CD4-positive, alpha-beta T cell treated with Interleukin-15 for 1 hour (primary cell): ENCODE measurements around the gene IL17A.
"Not testable (repeated sequence)": the region's sequence is repeated elsewhere in the genome, so short reads cannot be mapped to it uniquely, and the experiment has no call there.

Experiments used
- DNase-seq: peaks from one replicate; pipeline ENCODE4 v3.0.0-alpha.2; 2020

Gene IL17A

GRCh38 chr6:52164319-52165094 is 21.7 kb upstream of the IL17A start:
- DNase-seq = no peak

- no peak for DNase-seq
Observed at GRCh38 chr6:52167267-52167666, 18.9 kb upstream of the IL17A start.

- not testable (repeated sequence) for DNase-seq
Observed at GRCh38 chr6:52168351-52168750, 17.8 kb upstream of the IL17A start.

- no peak for DNase-seq
Observed at GRCh38 chr6:52174118-52174517, 12.1 kb upstream of the IL17A start.

GRCh38 chr6:52176550-52176949 is 9.6 kb upstream of the IL17A start:
- DNase-seq = no peak

- no peak for DNase-seq
Observed at GRCh38 chr6:52177961-52178360, 8.2 kb upstream of the IL17A start.

GRCh38 chr6:52180787-52181558 is 5.2 kb upstream of the IL17A start:
- no peak for DNase-seq

- no peak for DNase-seq
Observed at GRCh38 chr6:52183131-52183713, 3.0 kb upstream of the IL17A start.

GRCh38 chr6:52186480-52186879 is 305 bp downstream of the IL17A start:
- no peak for DNase-seq

GRCh38 chr6:52187098-52187497 is 923 bp downstream of the IL17A start:
- DNase-seq = no peak

GRCh38 chr6:52189974-52190373 is 3.8 kb downstream of the IL17A start:
- no peak for DNase-seq

GRCh38 chr6:52190409-52190808 is 4.2 kb downstream of the IL17A start:
- no peak for DNase-seq

GRCh38 chr6:52191824-52192223 is 5.6 kb downstream of the IL17A start:
- no peak for DNase-seq

GRCh38 chr6:52195886-52196285 is 9.7 kb downstream of the IL17A start:
- no peak for DNase-seq

- DNase-seq = not testable (repeated sequence)
Observed at GRCh38 chr6:52200088-52200487, 13.9 kb downstream of the IL17A start.

- DNase-seq = no peak
Observed at GRCh38 chr6:52201046-52201445, 14.9 kb downstream of the IL17A start.

GRCh38 chr6:52201493-52201892 is 15.3 kb downstream of the IL17A start:
- no peak for DNase-seq

- DNase-seq = no peak
Observed at GRCh38 chr6:52207066-52207465, 20.9 kb downstream of the IL17A start.

GRCh38 chr6:52208612-52209011 is 22.4 kb downstream of the IL17A start:
- no peak for DNase-seq

- no peak for DNase-seq
Observed at GRCh38 chr6:52209770-52210169, 23.6 kb downstream of the IL17A start.

- no peak for DNase-seq
Observed at GRCh38 chr6:52210227-52210626, 24.1 kb downstream of the IL17A start.

- DNase-seq = no peak
Observed at GRCh38 chr6:52213127-52213526, 27.0 kb downstream of the IL17A start.

GRCh38 chr6:52215787-52216186 is 29.6 kb downstream of the IL17A start:
- no peak for DNase-seq
